ENCODE data around the gene SCAI. TPM values are rescaled to one million over a fixed set of nuclear protein-coding genes. Genes with fewer than 3 reads are reported as not detected.

Gene SCAI
- total RNA-seq, 1 experiment from 2014 or later, result 13.0 TPM

DNA sequence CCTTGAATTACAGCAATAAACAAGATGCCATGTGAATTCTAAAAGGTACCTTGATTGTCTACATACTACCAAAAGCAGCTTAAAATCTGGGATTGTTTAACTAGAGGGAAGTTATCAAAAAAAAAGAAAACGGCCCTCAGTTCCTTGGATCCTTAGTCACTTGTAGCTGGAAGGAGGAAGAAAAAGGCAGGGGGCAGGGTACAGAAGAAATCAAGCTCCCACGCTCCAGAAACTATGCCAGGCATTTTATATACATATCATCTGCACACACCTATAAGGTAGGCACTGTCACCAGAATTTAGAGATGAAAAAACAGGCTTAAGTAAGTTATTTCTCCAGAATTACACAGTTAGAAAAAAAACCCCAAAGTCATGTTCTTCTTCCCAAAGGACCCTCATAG lies 63.4 kb downstream of the SCAI start:
- intact Hi-C loops (cut with micrococcal nuclease; ENCODE audit: unreplicated experiment), result no loop called here
- ChIA-PET POLR2A (no interaction called here), CTCF (no interaction called here)
- no peaks in the 10 kb centered on the region for H3K4me1 Mint-ChIP-seq (ENCODE audit: low read depth, unreplicated experiment)
- peaks cover 32% of the 10 kb centered on the region for H3K9me3 Mint-ChIP-seq (ENCODE audit: unreplicated experiment)
- H3K4me1 ChIP-seq, result no peaks in the 10 kb centered on the region
- H3K36me3 Mint-ChIP-seq (ENCODE audit: insufficient read depth, unreplicated experiment), result peaks cover 41% of the 10 kb centered on the region
- H3K27me3 ChIP-seq (replicated peaks; ENCODE audit: control insufficient read depth, insufficient read depth, low read length), result no peaks in the 10 kb centered on the region
- H3K9me3 ChIP-seq, result peaks cover 31% of the 10 kb centered on the region
- TF ChIP-seq, protein P1, sequence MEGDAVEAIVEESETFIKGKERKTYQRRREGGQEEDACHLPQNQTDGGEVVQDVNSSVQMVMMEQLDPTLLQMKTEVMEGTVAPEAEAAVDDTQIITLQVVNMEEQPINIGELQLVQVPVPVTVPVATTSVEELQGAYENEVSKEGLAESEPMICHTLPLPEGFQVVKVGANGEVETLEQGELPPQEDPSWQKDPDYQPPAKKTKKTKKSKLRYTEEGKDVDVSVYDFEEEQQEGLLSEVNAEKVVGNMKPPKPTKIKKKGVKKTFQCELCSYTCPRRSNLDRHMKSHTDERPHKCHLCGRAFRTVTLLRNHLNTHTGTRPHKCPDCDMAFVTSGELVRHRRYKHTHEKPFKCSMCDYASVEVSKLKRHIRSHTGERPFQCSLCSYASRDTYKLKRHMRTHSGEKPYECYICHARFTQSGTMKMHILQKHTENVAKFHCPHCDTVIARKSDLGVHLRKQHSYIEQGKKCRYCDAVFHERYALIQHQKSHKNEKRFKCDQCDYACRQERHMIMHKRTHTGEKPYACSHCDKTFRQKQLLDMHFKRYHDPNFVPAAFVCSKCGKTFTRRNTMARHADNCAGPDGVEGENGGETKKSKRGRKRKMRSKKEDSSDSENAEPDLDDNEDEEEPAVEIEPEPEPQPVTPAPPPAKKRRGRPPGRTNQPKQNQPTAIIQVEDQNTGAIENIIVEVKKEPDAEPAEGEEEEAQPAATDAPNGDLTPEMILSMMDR (IDR thresholded peaks at IDR 0.05; ENCODE audit: insufficient read depth in 1 of 2, low read depth in 1 of 2, low read length in 1 of 2, severe bottlenecking in 1 of 2, unreplicated experiment in 1 of 2), result no peak
- no peak for DNase-seq
- no peak overlapping the region for H3K27ac Mint-ChIP-seq (ENCODE audit: unreplicated experiment)
- no TSS peak for BruUV-seq (replicated peaks)
- H3K27me3 Mint-ChIP-seq (ENCODE audit: insufficient read depth, unreplicated experiment), result no peaks in the 10 kb centered on the region
- no peak overlapping the region for H3K4me3 Mint-ChIP-seq (ENCODE audit: unreplicated experiment)
- H3K4me3 ChIP-seq (ENCODE audit: low read depth, low read length), result no peak overlapping the region
- H3K36me3 ChIP-seq (ENCODE audit: control insufficient read depth, insufficient read depth, low read length), result peaks cover 1% of the 10 kb centered on the region; the same call in 1 of the 2 replicates

DNA sequence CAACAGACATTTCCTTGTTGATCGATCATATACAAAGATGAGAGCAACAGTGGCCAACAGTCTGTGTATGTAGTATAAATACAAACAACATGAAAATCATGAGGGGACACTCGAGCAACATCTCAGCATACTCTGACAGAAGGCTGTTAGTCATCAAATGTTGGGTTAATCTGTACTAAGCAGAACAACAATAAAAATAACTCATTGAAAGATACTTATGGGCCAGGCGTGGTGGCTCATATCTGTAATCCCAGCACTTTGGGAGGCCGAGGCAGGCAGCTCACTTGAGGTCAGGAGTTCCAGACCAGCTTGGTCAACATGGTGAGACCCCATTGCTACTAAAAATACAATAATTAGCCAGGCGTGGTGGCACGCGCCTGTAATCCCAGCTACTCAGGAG lies 67.3 kb downstream of the SCAI start:
- TF ChIP-seq, protein P1 (IDR thresholded peaks at IDR 0.05; ENCODE audit: insufficient read depth in 1 of 2, low read depth in 1 of 2, low read length in 1 of 2, severe bottlenecking in 1 of 2, unreplicated experiment in 1 of 2), result no peak
- peaks cover 8% of the 10 kb centered on the region for H3K36me3 Mint-ChIP-seq (ENCODE audit: insufficient read depth, unreplicated experiment)
- H3K9me3 ChIP-seq, result peaks cover 6% of the 10 kb centered on the region
- BruUV-seq (replicated peaks), result no TSS peak
- H3K4me1 Mint-ChIP-seq (ENCODE audit: low read depth, unreplicated experiment), result no peaks in the 10 kb centered on the region
- POLR2A ChIA-PET, result no interaction called here
- H3K27me3 ChIP-seq (replicated peaks; ENCODE audit: control insufficient read depth, insufficient read depth, low read length), result no peaks in the 10 kb centered on the region
- CTCF ChIA-PET, result no interaction called here
- no peak overlapping the region for H3K27ac Mint-ChIP-seq (ENCODE audit: unreplicated experiment)
- intact Hi-C loops (cut with micrococcal nuclease; ENCODE audit: unreplicated experiment), result no loop called here
- H3K4me1 ChIP-seq, result no peaks in the 10 kb centered on the region
- no peak overlapping the region for H3K4me3 Mint-ChIP-seq (ENCODE audit: unreplicated experiment)
- no peaks in the 10 kb centered on the region for H3K36me3 ChIP-seq (ENCODE audit: control insufficient read depth, insufficient read depth, low read length)
- H3K9me3 Mint-ChIP-seq (ENCODE audit: unreplicated experiment), result peaks cover 6% of the 10 kb centered on the region
- DNase-seq, result no peak
- H3K4me3 ChIP-seq (ENCODE audit: low read depth, low read length), result no peak overlapping the region
- no peaks in the 10 kb centered on the region for H3K27me3 Mint-ChIP-seq (ENCODE audit: insufficient read depth, unreplicated experiment)

DNA sequence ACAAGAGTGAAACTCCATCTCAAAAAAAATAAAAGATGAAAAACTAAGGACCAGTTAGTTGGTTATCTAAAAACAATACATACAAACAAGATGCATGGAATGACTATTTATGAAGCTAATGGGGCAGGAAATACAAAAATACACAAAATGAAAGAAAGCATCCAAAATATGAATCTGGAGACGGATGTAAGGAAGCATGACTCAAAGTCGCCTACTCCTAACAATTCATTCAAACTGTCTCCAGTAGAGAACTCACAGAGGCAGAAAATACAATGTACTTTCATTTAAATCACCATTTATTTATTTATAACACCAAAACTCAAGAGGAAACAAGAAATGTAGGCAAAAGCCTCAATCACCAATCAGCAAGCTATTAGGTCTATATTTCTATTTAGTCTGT lies 68.4 kb downstream of the SCAI start:
- intact Hi-C loops (cut with micrococcal nuclease; ENCODE audit: unreplicated experiment), result no loop called here
- H3K36me3 Mint-ChIP-seq (ENCODE audit: insufficient read depth, unreplicated experiment), result peaks cover 4% of the 10 kb centered on the region
- Histone ChIP-seq H3K27me3 (replicated peaks; ENCODE audit: control insufficient read depth, insufficient read depth, low read length) (no peaks in the 10 kb centered on the region), H3K9me3 (no peaks in the 10 kb centered on the region), H3K36me3 (ENCODE audit: control insufficient read depth, insufficient read depth, low read length) (no peaks in the 10 kb centered on the region), H3K4me1 (no peaks in the 10 kb centered on the region), H3K4me3 (ENCODE audit: low read depth, low read length) (no peak overlapping the region)
- no peak for DNase-seq
- H3K9me3 Mint-ChIP-seq (ENCODE audit: unreplicated experiment), result no peaks in the 10 kb centered on the region
- POLR2A ChIA-PET, result no interaction called here
- BruUV-seq (replicated peaks), result no TSS peak
- H3K4me3 Mint-ChIP-seq (ENCODE audit: unreplicated experiment), result no peak overlapping the region
- CTCF ChIA-PET, result no interaction called here
- H3K27me3 Mint-ChIP-seq (ENCODE audit: insufficient read depth, unreplicated experiment), result no peaks in the 10 kb centered on the region
- TF ChIP-seq, protein P1 (IDR thresholded peaks at IDR 0.05; ENCODE audit: insufficient read depth in 1 of 2, low read depth in 1 of 2, low read length in 1 of 2, severe bottlenecking in 1 of 2, unreplicated experiment in 1 of 2), result no peak
- H3K4me1 Mint-ChIP-seq (ENCODE audit: low read depth, unreplicated experiment), result no peaks in the 10 kb centered on the region
- H3K27ac Mint-ChIP-seq (ENCODE audit: unreplicated experiment), result no peak overlapping the region

Data from Caco-2 (cell line).